NB4 (cell line): ENCODE data around the gene CDR2.

ENCODE experiments used
- CTCF ChIP-seq: IDR thresholded peaks from one replicate; pipeline ENCODE4 v1.5.1; 2012; ENCODE audit warnings: low read depth, low read length
- MAX ChIP-seq: IDR thresholded peaks from 2 replicates; pipeline ENCODE4 v1.6.1; 2011; ENCODE audit warnings: low read depth, low read length
- POLR2A ChIP-seq: IDR thresholded peaks from 2 replicates; pipeline ENCODE4 v1.6.1; 2011; ENCODE audit warnings: mild to moderate bottlenecking; ENCODE audit not compliant: insufficient read length; ENCODE audit errors: extremely low read depth

GRCh38 chr16:22402191-22402590 is 27.8 kb upstream of the CDR2 start:
- TF ChIP-seq CTCF (no peak), MAX (no peak), POLR2A (no peak)
